Large intestine (tissue), 3 donors: Measurements from ENCODE around the gene UBL3. TPM values are rescaled to one million over a fixed set of nuclear protein-coding genes. Genes with fewer than 3 reads are reported as not detected.

Experiments used
- DNase-seq, 2 donors: peaks; one replicate each; pipeline versions ENCODE4 v3.0.0 to v3.0.0-alpha.2; 2013
- H3K27ac ChIP-seq: one replicate; pipeline ENCODE4 v1.5.1; 2013; ENCODE audit warnings: low read length
- H3K27me3 ChIP-seq: 2 replicates; pipeline ENCODE4 v1.6.1; 2013; ENCODE audit warnings: low read length; ENCODE audit not compliant: control insufficient read depth, insufficient read depth
- H3K36me3 ChIP-seq: 2 replicates; pipeline ENCODE4 v1.6.1; 2013; ENCODE audit warnings: low read length; ENCODE audit not compliant: control insufficient read depth, insufficient read depth
- H3K4me1 ChIP-seq: one replicate; pipeline ENCODE4 v1.6.1; 2013; ENCODE audit warnings: low read length; ENCODE audit not compliant: control insufficient read depth, insufficient read depth
- H3K4me3 ChIP-seq: one replicate; pipeline ENCODE4 v1.5.1; 2013; ENCODE audit warnings: low read length
- H3K9me3 ChIP-seq: one replicate; pipeline ENCODE4 v1.6.1; 2013; ENCODE audit warnings: mild to moderate bottlenecking, low read depth, low read length, moderate library complexity; ENCODE audit not compliant: control insufficient read depth
- WGBS: methylation state at CpG from one replicate; pipeline ENCODE4 v1.1.5; 2013; ENCODE audit warnings: low lambda C conversion rate; ENCODE audit not compliant: insufficient coverage; 5-methylcytosine and 5-hydroxymethylcytosine counted together
- polyA plus RNA-seq: library from polyadenylated mRNA; unstranded; fragments of 120-200 nt; gene quantifications from one replicate; pipeline ENCODE4 v1.2.1, GENCODE V29; 2013

The UBL3 gene
- polyA plus RNA-seq, 1 donor: 36.4 TPM

DNA sequence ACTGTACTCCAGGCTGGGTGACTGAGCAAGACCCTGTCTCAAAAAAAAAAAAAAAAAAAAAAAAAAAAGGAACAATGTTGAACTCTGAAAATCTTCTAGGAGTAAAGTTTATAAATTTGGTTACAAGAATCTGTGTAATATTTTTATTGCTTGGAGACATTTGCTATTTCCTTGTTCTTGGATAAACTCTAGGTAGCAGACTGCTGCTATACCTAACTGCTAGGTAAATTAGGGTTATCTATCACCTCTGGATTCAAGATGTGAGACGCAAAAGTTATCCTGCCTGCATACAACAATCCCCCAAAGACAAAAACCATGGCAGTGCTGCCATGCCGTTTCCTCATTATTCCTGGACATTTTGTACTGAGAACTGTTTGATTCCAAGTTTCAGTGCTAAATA lies 33.7 kb downstream of the UBL3 start:
- no CpG with 5 or more reads among the region's 2 CpGs for WGBS
- Histone ChIP-seq H3K9me3 (no peaks in the 10 kb centered on the region), H3K27ac (no peak overlapping the region), H3K36me3 (no peaks in the 10 kb centered on the region), H3K4me1 (no peaks in the 10 kb centered on the region), H3K4me3 (no peak overlapping the region), H3K27me3 (no peaks in the 10 kb centered on the region)
- DNase-seq: no peak

DNA sequence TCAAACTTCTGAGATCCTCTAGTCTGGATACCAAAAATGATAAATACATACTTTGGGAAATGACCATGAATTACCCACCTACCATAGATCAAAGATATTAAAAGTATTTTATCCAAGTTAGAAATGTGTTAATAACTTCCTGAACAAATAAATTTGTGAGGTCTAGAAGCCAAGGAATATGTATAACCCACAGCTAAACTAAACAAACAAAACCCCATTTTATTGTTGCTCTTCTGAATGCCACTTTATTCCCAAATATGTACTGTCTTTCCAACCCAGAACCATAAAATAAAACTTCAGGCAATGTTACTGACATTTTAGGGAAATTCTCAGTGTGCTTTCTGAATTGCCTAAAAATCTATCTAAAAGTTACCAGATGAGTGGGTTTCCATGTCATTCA lies 35.1 kb downstream of the UBL3 start:
- H3K4me3 ChIP-seq: no peak overlapping the region
- H3K9me3 ChIP-seq: no peaks in the 10 kb centered on the region
- H3K36me3 ChIP-seq: no peaks in the 10 kb centered on the region
- no peak overlapping the region for H3K27ac ChIP-seq
- peaks cover 3% of the 10 kb centered on the region for H3K4me1 ChIP-seq
- DNase-seq: no peak
- H3K27me3 ChIP-seq: no peaks in the 10 kb centered on the region

DNA sequence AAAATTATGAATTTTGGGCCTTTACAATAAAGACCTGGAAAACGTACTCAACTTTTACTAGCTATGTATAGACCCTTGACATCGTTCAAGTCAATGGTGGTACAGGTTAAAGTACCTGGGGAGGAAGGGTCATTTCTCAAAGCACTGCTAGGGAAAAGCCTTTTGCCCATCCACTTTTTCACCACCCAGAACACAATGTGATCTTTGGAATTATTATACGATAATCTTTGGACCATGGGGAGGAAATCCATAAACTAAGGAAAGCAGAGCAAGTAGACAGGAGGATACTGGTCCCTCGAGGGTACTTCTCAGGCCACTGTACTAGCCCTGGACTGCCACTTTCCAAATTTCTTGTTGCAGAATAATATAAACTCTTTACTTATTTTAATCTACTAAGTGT lies 39.5 kb downstream of the UBL3 start:
- no peaks in the 10 kb centered on the region for H3K9me3 ChIP-seq
- H3K27me3 ChIP-seq: no peaks in the 10 kb centered on the region
- no peak overlapping the region for H3K4me3 ChIP-seq
- WGBS: no CpG with 5 or more reads among the region's 4 CpGs
- DNase-seq: peak in 1 of 2 donors; percentile 36
- H3K27ac ChIP-seq: no peak overlapping the region
- H3K36me3 ChIP-seq: no peaks in the 10 kb centered on the region
- peaks cover 5% of the 10 kb centered on the region for H3K4me1 ChIP-seq

DNA sequence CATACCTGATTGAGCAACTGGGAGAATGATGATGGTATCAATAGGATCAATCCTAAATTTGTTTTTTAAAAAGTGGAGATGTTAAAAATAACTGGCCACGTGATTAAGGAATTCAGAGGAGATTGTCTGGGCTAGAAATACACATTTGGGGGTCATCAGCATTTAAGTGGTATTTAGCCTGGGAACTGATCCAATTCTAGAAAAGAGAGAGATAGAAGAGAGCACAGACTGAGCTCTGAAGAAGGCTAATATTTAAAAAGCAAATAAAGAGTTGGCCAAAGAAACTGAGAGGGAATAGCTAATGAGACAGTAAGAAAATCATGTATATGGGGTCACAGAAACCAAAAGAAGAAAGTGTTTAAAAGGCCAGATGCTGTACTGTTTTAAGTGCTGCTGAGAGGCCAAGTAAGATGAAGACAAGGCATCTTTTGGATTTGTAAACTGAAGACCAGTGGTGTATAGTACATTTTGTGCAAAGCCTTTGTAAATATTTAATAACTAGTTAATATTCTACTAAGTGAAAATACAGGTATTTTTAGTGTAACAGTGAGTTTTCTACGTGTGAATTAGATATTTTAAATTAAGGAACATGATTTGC lies 40.2 kb downstream of the UBL3 start:
- Histone ChIP-seq H3K9me3 (no peaks in the 10 kb centered on the region), H3K27ac (no peak overlapping the region), H3K27me3 (no peaks in the 10 kb centered on the region), H3K36me3 (no peaks in the 10 kb centered on the region), H3K4me3 (no peak overlapping the region), H3K4me1 (peaks cover 5% of the 10 kb centered on the region)
- no CpG with 5 or more reads among the region's 2 CpGs for WGBS
- peak in 1 of 2 donors; percentile 7 for DNase-seq

DNA sequence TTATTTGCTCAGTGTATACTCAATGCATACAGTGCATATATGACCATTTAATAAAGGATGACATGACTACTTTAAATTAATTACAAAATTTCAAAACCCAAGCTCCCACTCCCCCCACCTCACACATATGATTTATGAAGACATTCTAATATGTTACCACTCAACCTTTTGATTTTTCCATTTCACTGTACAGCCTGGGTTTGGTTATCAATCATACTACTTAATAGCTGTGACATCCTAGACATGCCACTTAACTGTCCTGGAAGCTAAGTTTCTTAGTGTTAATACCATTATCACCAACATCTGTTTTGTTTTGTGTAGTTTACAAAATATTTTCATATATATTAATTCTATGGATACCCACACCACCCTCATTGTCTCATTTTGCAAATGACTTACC lies 42.2 kb downstream of the UBL3 start:
- no peaks in the 10 kb centered on the region for H3K27me3 ChIP-seq

DNA sequence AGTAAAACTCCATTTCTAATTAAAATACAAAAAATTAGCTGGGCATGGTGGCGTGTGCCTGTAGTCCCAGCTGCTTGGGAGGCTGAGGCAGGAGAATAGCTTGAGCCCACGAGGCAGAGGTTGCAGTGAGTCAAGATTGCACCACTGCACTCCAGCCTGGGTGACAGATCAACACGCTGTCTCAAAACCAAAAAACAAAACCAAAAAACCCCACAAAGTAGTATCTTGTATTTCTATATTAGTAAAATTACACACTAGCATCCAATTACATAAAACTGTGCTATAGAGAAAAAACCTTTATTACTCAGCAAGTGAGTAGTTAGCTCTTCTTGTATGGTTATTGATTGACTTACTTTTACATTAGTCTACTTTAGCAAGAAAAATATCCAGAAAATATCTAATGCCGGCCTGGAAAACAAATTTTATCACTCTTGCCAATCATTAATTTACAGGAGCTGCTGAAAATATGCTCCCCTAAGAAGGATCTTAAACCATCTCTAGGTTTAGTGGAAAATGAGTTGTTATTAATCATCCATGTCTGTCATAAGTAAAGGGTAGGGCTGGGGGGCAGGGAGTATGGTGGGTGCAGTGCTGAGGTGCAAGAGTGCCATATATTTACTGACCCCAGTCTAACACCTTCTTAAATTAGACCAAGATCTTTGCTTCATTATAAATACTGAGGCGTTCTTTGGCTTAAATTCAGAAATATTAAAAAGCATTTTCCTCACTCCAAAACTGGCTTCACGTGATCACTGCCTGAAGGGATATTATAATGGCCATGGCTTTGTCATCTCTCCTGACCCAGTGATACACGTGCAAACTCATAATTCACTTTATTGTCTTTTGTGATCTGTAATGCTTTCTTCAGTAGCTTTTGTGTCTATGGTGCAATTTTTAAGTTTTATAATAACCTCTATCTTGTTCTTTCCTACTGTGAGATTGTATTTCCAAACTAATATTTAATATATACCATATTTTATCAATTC lies 44.1 kb downstream of the UBL3 start:
- Histone ChIP-seq H3K4me1 (peaks cover 3% of the 10 kb centered on the region), H3K27me3 (no peaks in the 10 kb centered on the region), H3K36me3 (no peaks in the 10 kb centered on the region), H3K27ac (no peak overlapping the region), H3K4me3 (no peak overlapping the region), H3K9me3 (no peaks in the 10 kb centered on the region)
- whole genome bisulfite sequencing: no CpG with 5 or more reads among the region's 7 CpGs
- no peak for DNase-seq

More for the DNA sequence above, 42.2 kb downstream of the UBL3 start:
- Histone ChIP-seq H3K4me3 (no peak overlapping the region), H3K27ac (no peak overlapping the region), H3K9me3 (no peaks in the 10 kb centered on the region), H3K36me3 (no peaks in the 10 kb centered on the region), H3K4me1 (peaks cover 5% of the 10 kb centered on the region)
- DNase-seq: no peak

DNA sequence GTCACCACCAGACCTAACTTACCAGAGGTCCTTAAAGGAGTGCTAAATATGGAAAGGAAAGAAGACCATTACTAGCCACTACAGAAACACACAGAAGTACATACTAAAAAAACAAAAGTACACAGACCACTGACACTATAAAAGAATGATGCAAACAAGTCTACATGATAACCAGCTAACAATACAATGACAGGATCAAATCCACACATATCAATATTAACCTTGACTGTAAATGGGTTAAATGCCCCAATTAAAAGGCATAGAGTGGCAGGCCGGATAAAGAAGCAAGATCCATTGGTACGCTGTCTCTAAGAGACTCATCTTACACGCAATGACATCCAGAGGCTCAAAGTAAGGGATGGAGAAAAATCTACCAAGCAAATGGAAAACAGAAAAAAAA lies 47.2 kb downstream of the UBL3 start:
- no peak for DNase-seq
- Histone ChIP-seq H3K27me3 (no peaks in the 10 kb centered on the region), H3K4me1 (peaks cover 2% of the 10 kb centered on the region), H3K9me3 (no peaks in the 10 kb centered on the region), H3K27ac (no peak overlapping the region), H3K4me3 (no peak overlapping the region), H3K36me3 (no peaks in the 10 kb centered on the region)
- WGBS: 100% methylated on average over 3 of the region's 3 CpGs

DNA sequence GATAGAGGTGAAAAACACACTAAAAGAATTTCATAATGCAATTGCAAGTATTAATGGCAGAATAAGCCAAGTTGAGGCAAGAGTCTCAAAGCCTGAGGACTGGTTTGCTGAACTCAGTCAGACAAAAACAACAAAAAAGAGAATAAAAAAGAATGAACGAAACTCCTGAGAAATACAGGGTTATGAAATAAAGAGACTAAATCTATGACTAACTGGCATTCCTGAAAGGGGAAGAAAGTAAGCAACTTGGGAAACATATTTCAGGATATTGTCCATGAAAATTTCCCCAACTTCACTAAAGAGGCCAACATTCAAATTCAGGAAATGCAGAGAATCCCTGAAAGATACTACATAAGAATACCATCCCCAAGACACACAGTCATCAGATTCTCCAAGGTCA lies 47.8 kb downstream of the UBL3 start:
- no CpG with 5 or more reads among the region's 1 CpG for WGBS
- no peaks in the 10 kb centered on the region for H3K27me3 ChIP-seq
- no peak overlapping the region for H3K4me3 ChIP-seq
- H3K9me3 ChIP-seq: no peaks in the 10 kb centered on the region
- no peaks in the 10 kb centered on the region for H3K36me3 ChIP-seq
- DNase-seq: no peak
- no peak overlapping the region for H3K27ac ChIP-seq
- H3K4me1 ChIP-seq: peaks cover 2% of the 10 kb centered on the region

DNA sequence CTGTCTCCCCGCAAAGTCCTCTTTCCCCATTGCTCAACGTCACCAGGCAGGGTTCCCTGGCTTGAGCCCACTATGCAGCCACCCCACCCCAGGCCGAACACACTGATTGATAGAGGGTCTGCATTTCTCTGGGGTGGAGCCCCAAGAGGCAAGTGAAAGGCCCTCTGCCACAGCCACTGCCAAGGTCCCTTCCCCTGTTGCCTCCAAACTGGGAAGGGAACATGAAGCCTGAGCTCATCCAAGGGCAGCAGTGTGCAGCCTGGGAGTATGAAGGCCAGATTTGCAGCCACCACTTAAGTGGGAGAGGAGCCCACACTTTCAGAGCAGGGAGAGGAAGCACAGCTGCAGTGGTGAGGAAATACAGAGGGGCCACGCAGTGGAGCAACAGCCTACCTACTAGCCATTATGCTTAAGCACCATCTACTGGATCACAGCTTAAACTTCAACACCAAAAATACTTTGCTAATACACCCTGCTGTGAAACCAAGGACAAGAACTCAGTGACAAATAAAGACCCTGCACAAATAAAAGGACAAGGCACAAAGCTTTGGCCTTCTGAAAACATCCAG lies 48.6 kb downstream of the UBL3 start:
- Histone ChIP-seq H3K27me3 (no peaks in the 10 kb centered on the region), H3K9me3 (no peaks in the 10 kb centered on the region), H3K36me3 (no peaks in the 10 kb centered on the region), H3K4me1 (no peaks in the 10 kb centered on the region), H3K27ac (no peak overlapping the region), H3K4me3 (no peak overlapping the region)
- WGBS: no CpG with 5 or more reads among the region's 4 CpGs
- no peak for DNase-seq

DNA sequence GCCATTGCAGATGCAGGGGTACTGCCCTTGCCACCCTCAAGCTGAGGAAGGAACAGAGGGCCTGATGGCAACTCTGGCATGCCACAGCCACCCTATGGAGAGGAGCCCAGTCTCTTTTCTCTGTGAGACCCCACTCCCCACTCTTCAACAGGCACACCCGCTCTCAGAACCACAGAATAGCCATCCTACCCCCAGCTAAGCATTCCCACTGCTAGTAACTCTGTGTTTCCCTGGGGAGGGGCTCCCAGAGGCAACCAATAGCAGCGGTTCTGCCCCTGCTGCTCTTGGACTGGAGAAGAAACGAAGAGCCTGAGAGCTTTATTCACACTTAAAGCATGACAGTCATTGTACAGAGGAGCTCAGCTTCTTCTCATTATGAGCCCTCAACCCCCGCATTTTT lies 49.3 kb downstream of the UBL3 start:
- WGBS: no CpG with 5 or more reads among the region's 4 CpGs
- H3K4me1 ChIP-seq: no peaks in the 10 kb centered on the region
- no peaks in the 10 kb centered on the region for H3K36me3 ChIP-seq
- H3K27ac ChIP-seq: no peak overlapping the region
- H3K27me3 ChIP-seq: no peaks in the 10 kb centered on the region
- H3K4me3 ChIP-seq: no peak overlapping the region
- no peak for DNase-seq
- no peaks in the 10 kb centered on the region for H3K9me3 ChIP-seq
